Activated CD4-positive, alpha-beta T cell treated with anti-CD3 and anti-CD28 coated beads for 1 hour (primary cell): ENCODE data around the gene XRCC4.
"Not testable (repeated sequence)": the region's sequence is repeated elsewhere in the genome, so short reads cannot be mapped to it uniquely, and the experiment has no call there.

Experiments used
- DNase-seq: peaks from one replicate; pipeline ENCODE4 v3.0.0-alpha.2; 2020

The XRCC4 gene

DNA sequence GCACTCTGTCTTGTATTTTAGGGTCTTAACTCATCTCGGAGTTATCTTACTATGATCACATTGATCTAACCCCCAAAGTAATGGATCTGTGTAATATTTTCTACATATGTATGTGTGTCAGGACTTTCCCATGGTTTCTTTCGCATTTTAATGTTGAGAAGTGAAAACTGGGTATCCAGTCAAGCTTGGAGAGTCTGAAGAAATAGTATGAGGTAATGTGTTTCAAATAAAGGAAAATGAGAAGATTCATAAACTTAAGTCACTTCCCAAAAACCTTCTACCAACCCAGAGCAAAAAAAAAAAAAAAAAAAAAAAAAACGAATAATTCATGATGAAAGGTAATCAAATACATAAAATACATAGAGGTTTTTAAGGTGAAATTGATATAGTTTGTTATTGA, 206.4 kb downstream of the XRCC4 start:
- DNase-seq: no peak

DNA sequence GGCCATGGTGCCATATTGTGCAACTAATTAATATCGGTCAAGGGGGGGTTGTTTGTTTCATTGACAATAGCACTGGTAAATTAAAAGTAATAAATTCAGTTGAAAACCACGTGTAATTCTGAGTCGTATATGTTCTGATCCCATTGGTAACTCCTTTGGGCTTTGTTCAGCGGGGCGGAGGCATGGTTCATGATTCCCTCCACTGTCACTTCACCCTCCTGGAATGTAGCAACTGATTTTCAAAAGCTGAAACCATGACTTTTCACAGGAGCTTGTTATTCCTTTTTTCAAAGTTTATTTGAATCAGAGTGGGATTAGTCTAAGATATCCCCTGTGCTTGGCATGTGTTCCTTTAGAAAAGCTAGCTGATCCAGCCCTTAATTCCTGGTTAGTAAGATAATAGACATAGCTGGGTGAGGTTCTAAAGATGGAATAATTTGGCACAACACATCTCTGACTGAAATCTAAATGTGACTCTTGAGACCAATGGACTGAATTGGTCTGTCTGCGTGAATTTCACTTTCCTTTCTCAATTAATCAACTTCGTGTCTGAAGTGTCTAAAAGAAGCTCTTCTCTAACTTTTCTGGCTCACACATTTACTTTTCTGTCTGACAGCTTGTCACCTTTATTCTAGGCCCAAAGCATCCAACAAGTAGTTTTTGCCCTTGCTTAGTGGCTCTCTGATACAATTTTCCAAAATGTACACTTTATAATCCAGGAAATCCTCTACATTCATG, 208.5 kb downstream of the XRCC4 start:
- no peak for DNase-seq

GRCh38 chr5:83294246-83294645, 216.9 kb downstream of the XRCC4 start:
- DNase-seq: no peak

GRCh38 chr5:83299353-83299752, 222.0 kb downstream of the XRCC4 start:
- no peak for DNase-seq

DNA sequence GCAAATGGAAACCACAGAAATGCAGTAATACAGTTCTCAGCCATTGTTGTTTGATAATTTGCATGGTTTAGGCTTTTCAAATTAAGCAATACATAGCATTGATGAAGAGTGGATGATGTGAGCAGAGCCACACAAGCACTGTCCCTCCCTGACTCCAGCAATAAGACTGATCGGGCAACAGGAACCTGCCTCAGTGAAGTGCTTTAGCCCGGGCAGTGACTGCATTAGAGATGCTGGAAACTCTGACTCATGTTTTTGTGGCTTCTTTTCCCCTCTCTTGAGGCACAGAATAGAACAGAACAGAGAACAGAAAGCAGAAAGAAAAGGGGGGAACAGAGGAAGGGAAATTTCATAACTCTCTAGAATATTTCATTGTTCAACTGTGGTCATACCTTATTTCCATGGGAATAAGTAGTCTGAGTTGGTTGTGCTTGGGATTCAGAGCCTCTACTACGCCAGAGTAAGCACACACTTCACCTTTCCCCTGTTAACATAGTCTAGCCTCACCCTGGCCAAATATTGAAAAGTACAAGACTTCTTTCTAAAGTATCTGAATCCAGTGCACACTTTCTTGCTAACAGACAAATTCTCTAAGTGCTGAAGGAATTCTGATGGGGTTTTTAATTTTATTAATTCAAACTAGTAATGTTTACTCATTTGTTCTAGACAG, 229.4 kb downstream of the XRCC4 start:
- DNase-seq: no peak

GRCh38 chr5:83312663-83313062, 235.3 kb downstream of the XRCC4 start:
- DNase-seq: no peak

GRCh38 chr5:83313436-83313835, 236.1 kb downstream of the XRCC4 start:
- no peak for DNase-seq

DNA sequence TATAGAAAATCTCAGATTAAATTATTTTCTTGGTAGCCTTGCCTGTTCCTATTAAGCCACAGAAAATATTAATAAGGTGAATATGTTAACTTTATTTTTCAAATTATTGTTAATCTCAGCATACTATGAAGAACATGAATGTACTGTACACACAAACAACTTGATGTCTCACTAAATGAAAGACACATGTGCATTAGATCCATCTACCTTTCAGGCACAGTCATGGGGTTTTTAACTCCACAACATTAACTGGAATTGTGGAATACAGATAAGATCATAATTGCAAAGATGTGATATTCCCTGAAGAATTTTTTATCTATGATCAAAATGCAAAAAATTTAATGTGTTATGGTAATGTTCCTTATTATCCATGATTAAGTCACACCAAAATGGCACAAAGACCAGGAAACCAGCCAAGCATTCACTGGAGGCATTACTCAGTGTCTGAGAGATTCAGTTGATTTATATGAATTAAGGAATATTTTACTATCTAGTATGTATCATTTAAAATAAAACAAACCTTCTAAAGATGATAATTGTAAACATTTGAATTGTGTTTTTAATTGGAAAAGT, 244.2 kb downstream of the XRCC4 start:
- no peak for DNase-seq

DNA sequence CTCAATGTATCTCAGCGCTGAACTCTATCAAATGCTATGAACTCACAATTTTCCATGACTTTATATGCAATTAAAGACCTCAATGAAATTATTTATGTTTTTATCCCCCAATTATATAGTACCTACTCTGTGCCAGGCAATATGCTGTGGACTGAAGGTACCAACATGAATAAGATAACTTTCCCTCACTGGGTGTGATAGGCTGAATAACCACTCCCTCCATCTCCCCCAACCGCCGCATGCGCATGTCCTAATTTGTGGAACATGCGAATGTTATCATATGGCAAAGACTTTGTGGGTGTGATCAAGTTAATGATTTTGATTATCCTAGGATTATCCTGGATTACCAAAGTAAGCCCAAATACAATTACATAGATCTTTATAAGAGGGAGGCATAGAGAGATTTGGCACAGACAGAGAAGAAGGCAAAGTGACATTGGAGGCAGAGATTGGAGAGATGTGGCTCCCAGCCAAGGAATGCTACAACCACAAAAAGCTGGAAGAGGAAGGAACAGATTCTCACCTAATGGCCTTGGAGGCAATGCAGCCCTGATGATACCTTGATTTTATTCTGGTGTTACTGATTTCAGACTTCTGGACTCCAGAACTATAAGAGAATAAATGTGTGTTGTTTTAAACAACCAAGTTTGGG, 245.1 kb downstream of the XRCC4 start:
- DNase-seq: no peak

- no peak for DNase-seq
Observed at GRCh38 chr5:83323557-83324180, 246.3 kb downstream of the XRCC4 start.

GRCh38 chr5:83331842-83332241, 254.5 kb downstream of the XRCC4 start:
- no peak for DNase-seq

DNA sequence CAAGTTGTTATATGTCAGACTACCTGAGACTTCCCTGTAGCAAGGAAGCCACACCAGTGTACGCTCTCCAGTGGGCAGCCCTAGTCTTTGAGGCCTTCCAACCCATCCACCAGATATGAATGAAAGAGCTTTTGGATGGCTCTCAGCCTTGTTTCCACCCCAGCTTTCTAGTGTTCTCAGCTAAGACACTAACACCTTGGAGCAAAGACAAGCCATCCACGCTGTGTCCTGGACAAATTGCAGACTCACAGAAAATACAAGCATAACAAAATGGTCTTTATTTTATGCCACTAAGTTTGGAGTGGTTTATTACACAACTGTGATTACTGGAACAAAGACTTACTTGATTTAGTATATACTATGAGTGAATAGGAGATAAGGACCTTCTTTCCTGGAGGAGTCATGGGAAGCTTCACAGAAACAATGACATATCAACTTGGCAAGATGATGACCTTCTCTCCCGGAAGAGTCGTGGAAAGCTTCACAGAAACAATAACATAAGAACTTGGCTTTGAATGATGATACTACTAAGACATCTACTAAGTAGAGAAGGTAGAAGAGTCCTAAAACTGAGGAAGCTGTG, 260.2 kb downstream of the XRCC4 start:
- no peak for DNase-seq

GRCh38 chr5:83340511-83340918, 263.2 kb downstream of the XRCC4 start:
- DNase-seq: no peak

GRCh38 chr5:83341815-83342334, 264.5 kb downstream of the XRCC4 start:
- no peak for DNase-seq

GRCh38 chr5:83342465-83342864, 265.1 kb downstream of the XRCC4 start:
- no peak for DNase-seq

GRCh38 chr5:83343299-83343698, 266.0 kb downstream of the XRCC4 start:
- no peak for DNase-seq

- no peak for DNase-seq
Observed at GRCh38 chr5:83345423-83345822, 268.1 kb downstream of the XRCC4 start.

- DNase-seq: no peak
Observed at GRCh38 chr5:83348281-83348780, 271.0 kb downstream of the XRCC4 start.

DNA sequence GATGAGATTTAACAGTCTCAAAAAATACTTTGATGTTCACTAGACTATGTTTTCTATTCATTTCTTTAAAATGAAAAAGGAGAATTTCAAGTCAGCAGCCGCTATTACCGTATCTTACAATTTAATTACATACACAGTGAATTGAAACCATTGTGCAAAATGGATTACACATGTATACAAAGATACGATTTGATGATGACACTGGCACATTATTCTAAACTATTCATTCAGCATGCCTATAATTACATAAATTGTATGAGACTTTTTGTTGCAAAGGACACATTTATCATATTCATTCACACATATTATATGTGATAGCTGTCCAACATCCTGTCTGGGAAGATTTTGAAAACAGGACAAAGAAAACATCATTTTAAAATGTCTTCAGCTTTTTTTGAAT, 275.9 kb downstream of the XRCC4 start:
- DNase-seq: no peak

- DNase-seq: no peak
Observed at GRCh38 chr5:83353774-83354173, 276.4 kb downstream of the XRCC4 start.

DNA sequence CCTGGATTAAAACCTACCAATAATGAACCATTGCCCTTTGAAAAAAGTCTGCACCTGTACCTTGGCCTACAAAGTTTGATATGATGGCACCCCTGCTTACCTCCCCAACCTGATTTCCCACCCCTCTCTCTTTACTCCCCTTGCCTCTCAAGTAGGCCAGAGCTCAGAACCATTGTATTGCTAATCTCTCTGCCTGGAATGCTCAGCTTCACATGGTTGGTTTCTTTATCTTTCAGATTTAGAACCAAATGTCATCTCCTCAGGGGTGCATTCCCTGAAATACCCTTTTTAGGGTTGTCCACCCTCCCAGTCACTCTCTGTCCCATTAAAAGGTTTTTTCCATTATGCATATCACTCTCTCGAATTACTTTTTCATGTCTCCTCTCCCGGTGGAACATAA, 277.6 kb downstream of the XRCC4 start:
- DNase-seq: no peak

DNA sequence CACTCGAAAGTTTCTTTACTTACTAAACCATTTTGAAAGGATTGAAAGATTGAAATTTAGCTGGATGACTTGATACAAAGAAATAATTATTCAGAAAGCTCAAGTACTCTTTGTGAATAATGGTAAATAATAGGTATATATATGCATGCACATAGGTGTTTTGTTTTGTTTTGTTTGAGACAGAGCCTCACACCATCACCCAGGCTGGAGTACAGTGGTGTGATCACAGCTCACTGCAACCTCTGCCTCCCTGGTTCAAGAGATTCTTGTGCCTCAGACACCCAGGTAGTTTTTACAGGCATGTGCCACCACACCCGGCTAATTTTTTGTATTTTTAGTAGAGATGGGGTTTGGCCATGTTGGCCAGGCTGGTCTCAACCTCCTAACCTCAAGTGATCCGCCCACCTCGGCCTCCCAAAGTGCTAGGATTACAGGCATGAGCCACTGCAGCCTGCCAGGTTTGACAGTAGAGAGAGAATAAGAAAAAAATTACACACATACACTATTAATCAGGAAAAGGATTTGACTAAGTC, 278.2 kb downstream of the XRCC4 start:
- not testable (repeated sequence) for DNase-seq
